ENCODE measurements around the gene MCUB. TPM values are rescaled to one million over a fixed set of nuclear protein-coding genes. Genes with fewer than 3 reads are reported as not detected.
A peak's percentile ranks its signal among the peaks of the same experiment; 100 is the strongest.

MCUB gene
- total RNA-seq, 2 experiments from 2014 or later = 132 to 141 TPM

DNA sequence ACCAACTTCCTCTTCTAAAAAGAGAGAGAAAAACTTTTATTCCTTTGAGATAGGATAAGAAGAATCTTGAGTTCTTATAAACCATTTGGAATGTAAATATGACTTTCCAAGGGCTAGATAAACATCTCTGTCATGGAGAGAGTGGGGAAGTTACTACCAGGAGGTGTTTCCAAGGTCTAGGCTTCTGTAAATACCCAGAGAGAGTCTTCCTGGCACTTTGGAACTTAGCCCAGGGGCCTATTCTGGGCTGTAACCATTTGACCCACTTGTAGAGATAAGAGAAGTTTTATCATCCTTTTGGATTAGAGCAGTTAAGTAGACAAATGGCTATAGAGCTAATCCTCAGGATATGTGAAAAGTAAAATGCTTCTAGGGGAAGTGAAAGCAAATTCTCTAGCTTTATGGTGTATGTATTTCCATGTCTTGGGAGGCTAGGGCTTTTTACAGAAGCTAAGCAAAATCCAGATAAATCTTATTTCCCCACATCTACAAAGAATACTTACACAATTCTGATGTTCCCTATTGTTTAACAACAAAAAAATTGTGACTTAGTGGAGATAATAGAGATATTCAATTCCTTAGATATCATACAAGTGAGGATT lies 51.1 kb downstream of the MCUB start:
- H3K4me1 Mint-ChIP-seq = peaks cover 46% of the 10 kb centered on the region
- H3K9me3 Mint-ChIP-seq = peaks cover 30% of the 10 kb centered on the region
- DNase-seq = no peak
- no peaks in the 10 kb centered on the region for H3K27me3 Mint-ChIP-seq
- CTCF ChIA-PET = no interaction called here
- H3K4me3 Mint-ChIP-seq = no peak overlapping the region
- POLR2A ChIA-PET = no interaction called here
- H3K36me3 Mint-ChIP-seq (ENCODE audit: low read depth) = peaks cover 76% of the 10 kb centered on the region
- H3K27ac Mint-ChIP-seq = no peak overlapping the region

DNA sequence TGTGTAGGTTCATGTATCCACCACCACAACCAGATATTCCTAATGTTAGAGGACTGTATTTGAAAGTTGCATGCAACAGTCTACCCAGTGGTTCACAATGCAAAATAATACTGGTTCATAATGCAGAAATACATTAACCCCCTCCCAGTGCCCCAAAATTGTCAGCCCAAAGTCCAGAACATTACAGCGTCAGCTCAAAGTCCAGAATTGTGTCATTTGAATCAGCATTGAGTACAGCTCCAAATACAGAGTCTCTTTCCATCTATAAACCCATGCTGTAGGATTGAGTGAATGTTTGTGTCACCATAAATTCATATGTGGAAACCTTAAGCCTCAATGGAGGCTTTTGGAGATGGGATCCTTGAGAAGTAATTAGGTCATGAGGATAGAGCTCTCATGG lies 54.0 kb downstream of the MCUB start:
- POLR2A ChIA-PET = no interaction called here
- peaks cover 61% of the 10 kb centered on the region for H3K36me3 Mint-ChIP-seq (ENCODE audit: low read depth)

DNA sequence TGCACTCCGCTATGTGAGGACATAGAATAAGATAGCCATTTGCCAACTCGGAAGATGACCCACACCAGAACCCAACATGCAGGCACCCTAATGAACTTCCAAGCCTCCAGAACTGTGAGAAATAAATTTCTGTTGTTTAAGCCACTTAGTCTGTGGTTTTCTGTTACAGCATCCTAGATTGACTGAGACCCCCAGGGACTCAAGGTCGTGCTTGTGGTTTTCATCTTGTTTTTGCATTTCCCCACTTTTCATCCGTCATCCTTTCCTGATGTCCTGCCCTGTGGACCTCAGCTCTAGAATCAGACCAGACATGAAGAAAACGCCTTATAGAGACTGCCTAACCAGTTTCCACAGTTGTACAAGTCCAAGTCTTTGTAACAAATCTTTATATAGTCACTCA lies 54.4 kb downstream of the MCUB start:
- H3K4me3 Mint-ChIP-seq = no peak overlapping the region
- peaks cover 13% of the 10 kb centered on the region for H3K9me3 Mint-ChIP-seq
- peaks cover 33% of the 10 kb centered on the region for H3K4me1 Mint-ChIP-seq
- no peaks in the 10 kb centered on the region for H3K27me3 Mint-ChIP-seq
- DNase-seq = no peak
- H3K36me3 Mint-ChIP-seq (ENCODE audit: low read depth) = peaks cover 57% of the 10 kb centered on the region
- POLR2A ChIA-PET = no interaction called here
- no peak overlapping the region for H3K27ac Mint-ChIP-seq
- CTCF ChIA-PET = interaction anchor here (1.0 kb wide), 1 partner anchor 16 kb away, joined by 3 read pairs; no protein-coding TSS in a partner anchor

More for the DNA sequence above, 54.0 kb downstream of the MCUB start:
- Mint-ChIP-seq H3K4me1 (peaks cover 37% of the 10 kb centered on the region), H3K9me3 (peaks cover 14% of the 10 kb centered on the region), H3K4me3 (no peak overlapping the region), H3K27me3 (no peaks in the 10 kb centered on the region), H3K27ac (no peak overlapping the region)
- DNase-seq = no peak
- CTCF ChIA-PET = interaction anchor here (0.5 kb wide), 1 partner anchor 28 kb away, joined by 3 read pairs; no protein-coding TSS in a partner anchor

DNA sequence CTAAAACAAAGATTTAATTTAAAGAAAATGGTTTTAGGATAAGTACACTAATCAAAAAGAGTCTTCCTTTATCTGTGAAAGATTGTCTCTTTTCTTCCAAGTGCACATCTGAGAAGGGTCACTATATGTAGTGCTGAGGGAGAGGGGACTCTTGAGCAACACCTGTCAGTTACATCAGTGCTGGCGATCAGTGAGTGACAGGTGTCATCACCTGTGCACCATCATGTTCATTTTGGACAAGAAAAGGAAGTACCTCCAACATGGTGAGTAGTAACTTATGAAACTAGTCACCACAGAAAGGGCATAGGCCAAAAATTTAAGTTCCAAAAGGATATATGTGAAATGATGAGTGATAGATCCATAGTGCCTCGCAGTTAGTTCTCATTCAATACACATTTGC lies 55.7 kb downstream of the MCUB start:
- POLR2A ChIA-PET = no interaction called here
- CTCF ChIA-PET = interaction anchor here (1.0 kb wide), 1 partner anchor 15 kb away, joined by 3 read pairs; no protein-coding TSS in a partner anchor

DNA sequence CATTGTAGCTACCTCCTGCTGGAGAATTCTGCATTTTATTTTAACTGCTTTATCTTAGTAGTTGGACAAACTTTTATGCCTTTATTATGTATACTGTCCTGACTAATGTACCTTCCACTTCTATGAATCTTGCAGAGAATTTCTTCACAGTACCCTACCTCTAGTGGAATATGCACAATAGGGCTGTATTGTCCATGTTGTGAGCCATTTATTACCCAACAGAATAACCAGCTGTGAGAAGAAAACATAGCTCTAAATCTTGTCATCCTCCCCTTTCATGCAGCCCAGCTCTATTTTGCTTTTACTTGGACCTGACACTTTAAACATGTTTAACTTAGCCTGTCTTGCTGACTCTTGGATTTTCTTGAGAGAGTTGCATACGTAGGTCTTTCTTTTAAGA lies 56.2 kb downstream of the MCUB start:
- POLR2A ChIA-PET = no interaction called here
- peaks cover 24% of the 10 kb centered on the region for H3K4me1 Mint-ChIP-seq
- H3K4me3 Mint-ChIP-seq = no peak overlapping the region
- CTCF ChIA-PET = no interaction called here
- no peaks in the 10 kb centered on the region for H3K27me3 Mint-ChIP-seq
- no peak for DNase-seq
- H3K27ac Mint-ChIP-seq = no peak overlapping the region
- peaks cover 6% of the 10 kb centered on the region for H3K9me3 Mint-ChIP-seq
- peaks cover 54% of the 10 kb centered on the region for H3K36me3 Mint-ChIP-seq (ENCODE audit: low read depth)

More for the DNA sequence above, 55.7 kb downstream of the MCUB start:
- Mint-ChIP-seq H3K36me3 (ENCODE audit: low read depth) (peaks cover 54% of the 10 kb centered on the region), H3K9me3 (peaks cover 9% of the 10 kb centered on the region), H3K27ac (no peak overlapping the region), H3K27me3 (no peaks in the 10 kb centered on the region), H3K4me1 (peaks cover 24% of the 10 kb centered on the region), H3K4me3 (no peak overlapping the region)
- no peak for DNase-seq

DNA sequence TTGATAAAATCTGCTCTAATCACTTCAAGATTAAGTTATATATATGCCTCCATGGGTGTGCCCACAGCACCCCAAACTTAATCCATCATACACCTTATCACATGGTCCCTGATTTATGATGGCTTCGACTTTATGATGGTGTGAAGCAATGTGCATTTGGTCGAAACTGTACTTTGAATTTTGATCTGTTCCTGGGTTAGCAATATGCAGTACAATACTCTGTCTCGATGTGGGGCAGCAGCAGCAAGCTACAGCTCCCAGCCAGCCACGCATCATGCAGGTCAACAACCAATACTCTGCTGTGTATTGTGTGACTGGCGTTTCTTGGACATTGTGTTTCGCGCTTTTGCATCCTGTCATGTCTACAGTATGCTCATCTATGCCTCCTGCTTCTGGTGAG lies 62.6 kb downstream of the MCUB start:
- CTCF ChIA-PET = interaction anchor here (0.8 kb wide), 1 partner anchor 16 kb away, joined by 3 read pairs; no protein-coding TSS in a partner anchor
- no peaks in the 10 kb centered on the region for H3K27me3 Mint-ChIP-seq
- no peak overlapping the region for H3K4me3 Mint-ChIP-seq
- peaks cover 42% of the 10 kb centered on the region for H3K36me3 Mint-ChIP-seq (ENCODE audit: low read depth)
- no peaks in the 10 kb centered on the region for H3K9me3 Mint-ChIP-seq
- POLR2A ChIA-PET = no interaction called here
- no peak overlapping the region for H3K27ac Mint-ChIP-seq
- no peak for DNase-seq
- peaks cover 15% of the 10 kb centered on the region for H3K4me1 Mint-ChIP-seq

DNA sequence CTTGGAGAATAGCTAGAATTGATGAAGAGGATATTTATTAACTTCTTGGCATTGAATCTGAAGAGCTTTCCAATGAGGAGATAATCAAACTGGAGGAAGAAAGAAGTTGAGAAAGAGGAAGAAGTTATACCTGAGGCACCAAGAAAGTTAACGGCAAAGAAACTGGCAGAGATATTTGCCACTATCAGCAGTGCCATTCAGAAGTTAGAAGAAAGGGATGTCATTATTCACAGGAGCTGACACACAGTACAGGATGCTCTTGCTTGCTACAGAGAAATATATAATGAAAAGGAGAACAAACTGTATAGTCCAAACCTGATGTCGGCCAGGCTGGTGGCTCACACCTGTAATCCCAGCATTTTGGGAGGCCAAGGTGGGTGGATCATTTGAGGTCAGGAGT lies 64.5 kb downstream of the MCUB start:
- ChIA-PET CTCF (no interaction called here), POLR2A (no interaction called here)
- Mint-ChIP-seq H3K36me3 (ENCODE audit: low read depth) (peaks cover 38% of the 10 kb centered on the region), H3K4me1 (peaks cover 25% of the 10 kb centered on the region), H3K9me3 (no peaks in the 10 kb centered on the region), H3K4me3 (no peak overlapping the region), H3K27me3 (no peaks in the 10 kb centered on the region), H3K27ac (no peak overlapping the region)
- no peak for DNase-seq

DNA sequence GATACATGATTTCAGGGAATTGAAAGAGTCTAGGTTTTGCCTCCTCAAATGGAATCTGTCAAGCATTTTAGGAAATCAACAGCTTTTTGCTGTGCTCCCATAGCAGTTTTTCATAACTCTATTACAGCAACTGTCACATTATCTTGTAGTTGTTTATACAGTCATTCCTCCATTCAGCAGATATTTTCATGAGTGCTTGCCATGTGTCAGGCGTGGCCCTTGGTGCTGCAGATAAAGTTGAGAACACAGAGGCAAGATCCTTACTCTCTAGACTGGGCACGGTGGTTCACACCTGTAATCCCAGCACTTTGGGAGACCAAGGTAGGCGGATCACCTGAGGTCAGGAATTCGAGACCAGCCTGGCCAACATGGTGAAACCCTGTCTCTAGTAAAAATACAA lies 67.3 kb downstream of the MCUB start:
- ChIA-PET CTCF (interaction anchor here (0.6 to 1.3 kb wide), 2 partner anchors 28 to 779 kb away, joined by 4 to 6 read pairs; no protein-coding TSS in a partner anchor), POLR2A (no interaction called here)
- peaks cover 34% of the 10 kb centered on the region for H3K36me3 Mint-ChIP-seq (ENCODE audit: low read depth)
- DNase-seq = no peak
- no peaks in the 10 kb centered on the region for H3K27me3 Mint-ChIP-seq
- no peaks in the 10 kb centered on the region for H3K9me3 Mint-ChIP-seq
- no peak overlapping the region for H3K4me3 Mint-ChIP-seq
- peaks cover 44% of the 10 kb centered on the region for H3K4me1 Mint-ChIP-seq
- H3K27ac Mint-ChIP-seq = no peak overlapping the region

DNA sequence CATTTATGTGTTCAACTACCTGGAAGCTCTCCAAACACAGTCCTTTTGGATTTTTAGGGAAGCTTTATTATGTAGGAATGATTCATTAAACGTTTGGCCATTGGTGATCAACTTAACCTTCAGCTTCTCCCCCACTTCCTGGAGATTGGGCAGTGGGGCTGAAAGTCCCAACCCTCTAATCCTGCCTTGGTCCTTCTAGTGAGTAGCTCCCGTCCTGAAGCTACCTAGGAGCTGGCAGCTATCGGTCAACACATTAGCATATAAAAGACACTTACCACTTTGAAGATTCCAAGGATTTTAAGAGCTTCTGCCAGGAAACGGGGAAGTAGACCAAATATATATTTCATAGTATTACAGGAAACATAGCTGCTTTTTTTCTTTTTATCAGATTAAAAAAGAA lies 69.7 kb downstream of the MCUB start:
- CTCF ChIA-PET = interaction anchor here (2.0 kb wide), 1 partner anchor 17 kb away, joined by 5 read pairs; no protein-coding TSS in a partner anchor
- peaks cover 3% of the 10 kb centered on the region for H3K9me3 Mint-ChIP-seq
- H3K36me3 Mint-ChIP-seq (ENCODE audit: low read depth) = peaks cover 24% of the 10 kb centered on the region
- no peaks in the 10 kb centered on the region for H3K27me3 Mint-ChIP-seq
- H3K4me3 Mint-ChIP-seq = no peak overlapping the region
- peaks cover 35% of the 10 kb centered on the region for H3K4me1 Mint-ChIP-seq
- H3K27ac Mint-ChIP-seq = no peak overlapping the region
- POLR2A ChIA-PET = no interaction called here
- DNase-seq = no peak

DNA sequence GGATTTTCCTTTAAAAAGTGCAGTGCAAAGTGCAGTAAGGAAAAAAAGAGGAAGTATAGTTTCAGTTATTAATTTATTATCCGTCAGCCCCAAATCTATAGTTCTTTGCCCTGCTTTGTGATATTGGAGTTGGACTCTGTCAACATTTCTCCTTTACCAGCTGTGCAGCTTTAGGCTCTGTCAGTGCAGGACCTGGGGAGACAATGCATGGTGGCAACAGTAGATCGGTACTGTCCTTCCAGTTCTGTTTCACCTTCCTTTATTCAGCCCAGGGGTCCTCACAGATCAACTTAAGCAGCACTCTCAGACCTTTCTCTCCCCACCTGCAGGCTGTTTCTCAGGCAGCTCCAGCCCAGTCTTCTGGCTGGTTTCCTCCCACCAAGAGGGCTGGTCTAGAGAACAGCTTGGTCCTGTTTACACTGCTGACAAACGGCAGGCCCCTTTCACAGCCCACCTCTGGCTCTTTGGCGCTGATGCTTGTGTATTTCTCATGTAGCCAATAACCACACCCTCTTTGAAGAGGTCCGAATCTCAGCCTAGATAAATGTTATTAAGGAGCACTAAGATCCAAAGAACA lies 71.6 kb downstream of the MCUB start:
- ChIA-PET CTCF (interaction anchor here (1.3 kb wide), 1 partner anchor 14 kb away, joined by 3 read pairs; no protein-coding TSS in a partner anchor), POLR2A (interaction anchor here (0.5 to 0.6 kb wide), 2 partner anchors 71 to 150 kb away, joined by 3 to 5 read pairs; partner anchors contain the start of gene MCUB)
- no peak for DNase-seq
- Mint-ChIP-seq H3K27me3 (no peaks in the 10 kb centered on the region), H3K9me3 (peaks cover 8% of the 10 kb centered on the region), H3K36me3 (ENCODE audit: low read depth) (peaks cover 39% of the 10 kb centered on the region), H3K4me1 (peaks cover 42% of the 10 kb centered on the region), H3K4me3 (no peak overlapping the region), H3K27ac (peak overlapping the region; percentile 58)

DNA sequence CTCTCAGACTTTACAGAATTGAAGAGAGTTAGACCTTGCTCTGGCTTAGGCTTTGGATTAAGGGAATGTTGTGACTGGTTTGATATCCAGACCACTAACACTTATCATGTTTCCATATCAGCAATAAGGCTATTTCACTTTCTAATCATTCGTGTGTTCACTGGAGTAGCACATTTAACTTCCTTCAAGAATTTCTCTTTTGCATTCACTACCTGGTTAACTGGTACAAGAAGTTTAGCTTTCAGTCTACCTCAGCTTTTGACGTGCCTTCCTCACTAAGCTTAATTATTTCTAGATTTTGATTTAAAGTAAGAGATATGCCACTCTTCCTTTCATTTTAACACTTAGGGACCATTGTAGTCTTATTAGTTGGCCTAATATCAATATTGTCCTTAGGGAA lies 80.6 kb downstream of the MCUB start:
- H3K27ac Mint-ChIP-seq = peak overlapping the region; percentile 84
- H3K9me3 Mint-ChIP-seq = peaks cover 21% of the 10 kb centered on the region
- POLR2A ChIA-PET = no interaction called here
- peaks cover 48% of the 10 kb centered on the region for H3K4me1 Mint-ChIP-seq
- H3K36me3 Mint-ChIP-seq (ENCODE audit: low read depth) = peaks cover 42% of the 10 kb centered on the region
- no peak overlapping the region for H3K4me3 Mint-ChIP-seq
- DNase-seq = no peak
- CTCF ChIA-PET = interaction anchor here (0.7 kb wide), 1 partner anchor 100 kb away, joined by 4 read pairs; no protein-coding TSS in a partner anchor
- H3K27me3 Mint-ChIP-seq = no peaks in the 10 kb centered on the region

DNA sequence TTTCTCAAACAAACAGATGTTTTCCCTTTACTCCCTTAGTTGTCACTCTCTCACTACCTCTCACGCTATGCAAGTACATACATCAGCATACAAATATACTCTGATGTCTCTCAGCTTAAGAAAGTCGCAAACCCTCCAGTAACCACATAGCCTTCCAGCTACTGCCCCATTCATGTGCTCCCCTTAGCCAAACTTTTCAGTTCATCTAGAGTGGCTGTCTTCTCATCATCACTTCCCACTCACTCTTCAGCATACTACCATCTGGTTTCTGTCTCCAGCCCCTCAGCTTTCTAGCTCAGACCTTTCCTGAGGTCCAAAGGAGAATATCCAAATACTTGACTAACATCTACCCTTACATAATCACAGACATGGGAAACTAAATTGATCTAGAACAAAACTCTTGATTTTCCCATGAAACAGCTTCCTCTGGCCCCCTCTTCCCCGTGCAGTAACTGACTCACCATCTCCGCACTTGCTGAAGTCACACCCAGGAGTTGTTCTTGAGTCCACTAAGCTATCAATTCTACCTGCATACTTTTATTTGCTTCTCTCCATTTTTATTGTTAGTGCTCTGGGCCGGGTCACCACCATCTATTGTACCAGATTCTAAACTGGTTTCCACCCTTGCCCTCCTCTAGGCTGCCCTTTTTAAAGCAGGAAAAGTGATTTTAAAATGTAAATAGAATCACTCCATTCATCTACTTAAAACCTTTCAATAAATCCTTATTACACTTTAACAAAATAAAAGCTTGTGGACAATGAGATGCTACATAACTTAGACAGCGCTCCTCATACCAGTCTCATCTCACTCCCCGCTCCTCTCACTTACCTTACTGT lies 86.0 kb downstream of the MCUB start:
- peaks cover 6% of the 10 kb centered on the region for H3K9me3 Mint-ChIP-seq
- POLR2A ChIA-PET = no interaction called here
- H3K4me1 Mint-ChIP-seq = peaks cover 44% of the 10 kb centered on the region
- no peak overlapping the region for H3K4me3 Mint-ChIP-seq
- peaks cover 26% of the 10 kb centered on the region for H3K36me3 Mint-ChIP-seq (ENCODE audit: low read depth)
- CTCF ChIA-PET = interaction anchor here (0.6 to 1.6 kb wide), 3 partner anchors 14 to 657 kb away, joined by 3 to 5 read pairs (median 3); no protein-coding TSS in a partner anchor
- H3K27me3 Mint-ChIP-seq = no peaks in the 10 kb centered on the region
- DNase-seq = no peak
- H3K27ac Mint-ChIP-seq = no peak overlapping the region

Data from activated CD4-positive, alpha-beta T cell treated with anti-CD3 and anti-CD28 coated beads, Interleukin-2, amount 10 ng/mL, durations not matched to agents 7 days and 5 days (primary cell).